GM19099 (cell line): ENCODE measurements around the gene UBXN6.

ENCODE experiments used
- POLR2A ChIP-seq: IDR thresholded peaks from 3 replicates; pipeline ENCODE4 v1.6.1; 2011; ENCODE audit warnings: low read depth; ENCODE audit not compliant: insufficient read length; ENCODE audit errors: extremely low read depth

Gene UBXN6

GRCh38 chr19:4396949-4397783 is 60.4 kb downstream of the UBXN6 start:
- TF ChIP-seq POLR2A, result no peak
